Femur (tissue), 1 donor: ENCODE results near the gene SCYL1.

ENCODE experiments used
- DNase-seq: peaks from one replicate; pipeline ENCODE4 v3.0.0-alpha.2; 2017

The SCYL1 gene

DNA sequence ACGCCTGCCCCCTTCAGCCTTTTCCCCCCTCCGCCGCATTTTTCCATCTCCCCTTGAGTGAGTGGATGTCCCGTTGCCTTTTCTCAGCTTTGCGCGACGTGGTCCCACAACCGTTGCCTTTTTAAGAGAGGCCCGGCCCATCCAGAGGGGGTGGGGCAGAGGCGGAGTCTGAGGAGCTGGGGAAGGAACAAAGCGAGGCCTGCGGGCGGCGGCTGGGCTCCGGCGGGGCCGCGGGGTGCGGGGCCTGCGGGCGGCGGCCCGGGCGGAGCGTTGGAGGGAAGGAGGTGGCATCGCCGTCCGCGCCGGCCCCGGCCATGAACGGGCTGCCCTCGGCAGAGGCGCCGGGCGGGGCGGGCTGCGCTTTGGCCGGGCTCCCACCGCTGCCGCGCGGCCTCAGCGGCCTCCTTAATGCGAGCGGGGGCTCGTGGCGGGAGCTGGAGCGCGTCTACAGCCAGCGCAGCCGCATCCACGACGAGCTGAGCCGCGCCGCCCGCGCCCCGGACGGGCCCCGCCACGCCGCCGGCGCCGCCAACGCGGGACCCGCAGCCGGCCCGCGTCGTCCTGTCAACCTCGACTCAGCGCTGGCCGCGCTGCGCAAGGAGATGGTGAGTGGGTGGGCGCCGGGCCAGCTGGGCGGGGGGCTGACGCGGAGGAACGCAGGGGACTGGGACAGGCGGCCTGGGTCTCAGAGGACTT lies 47.6 kb downstream of the SCYL1 start, which contains the start of gene FAM89B:
TSS of gene FAM89B (plus strand) at position 183 of the 696 bp plus-strand sequence. CDS start at position 315, 132 bp downstream.
- peak; percentile 96 for DNase-seq

DNA sequence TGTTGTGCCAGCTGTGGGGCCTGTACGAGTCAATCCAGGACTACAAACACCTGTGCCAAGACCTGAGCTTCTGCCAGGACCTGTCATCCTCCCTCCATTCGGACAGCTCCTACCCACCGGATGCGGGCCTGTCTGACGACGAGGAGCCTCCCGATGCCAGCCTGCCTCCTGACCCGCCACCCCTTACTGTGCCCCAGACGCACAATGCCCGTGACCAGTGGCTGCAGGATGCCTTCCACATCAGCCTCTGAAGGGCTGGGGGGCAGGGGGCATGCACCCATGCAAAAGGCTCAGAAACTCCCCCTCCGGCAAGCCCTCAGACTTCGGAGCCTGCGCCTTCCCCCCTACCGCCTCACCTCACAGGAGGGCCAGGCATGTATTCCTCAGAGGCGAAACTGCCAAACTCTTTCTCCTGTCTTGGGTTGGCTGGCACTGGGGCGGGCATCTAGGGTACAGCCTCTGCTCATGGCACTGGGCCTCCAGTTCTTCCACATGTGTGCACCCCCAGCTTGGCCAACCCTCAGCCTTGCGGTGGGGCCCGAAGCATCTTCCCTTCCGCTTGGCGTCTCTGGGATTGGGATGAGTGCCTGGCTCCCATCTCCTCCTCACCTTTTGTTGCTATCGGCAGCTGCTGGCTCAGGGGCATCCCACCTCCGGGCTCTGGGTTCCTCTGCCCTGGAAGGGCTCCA lies 48.7 kb downstream of the SCYL1 start:
- DNase-seq = no peak

DNA sequence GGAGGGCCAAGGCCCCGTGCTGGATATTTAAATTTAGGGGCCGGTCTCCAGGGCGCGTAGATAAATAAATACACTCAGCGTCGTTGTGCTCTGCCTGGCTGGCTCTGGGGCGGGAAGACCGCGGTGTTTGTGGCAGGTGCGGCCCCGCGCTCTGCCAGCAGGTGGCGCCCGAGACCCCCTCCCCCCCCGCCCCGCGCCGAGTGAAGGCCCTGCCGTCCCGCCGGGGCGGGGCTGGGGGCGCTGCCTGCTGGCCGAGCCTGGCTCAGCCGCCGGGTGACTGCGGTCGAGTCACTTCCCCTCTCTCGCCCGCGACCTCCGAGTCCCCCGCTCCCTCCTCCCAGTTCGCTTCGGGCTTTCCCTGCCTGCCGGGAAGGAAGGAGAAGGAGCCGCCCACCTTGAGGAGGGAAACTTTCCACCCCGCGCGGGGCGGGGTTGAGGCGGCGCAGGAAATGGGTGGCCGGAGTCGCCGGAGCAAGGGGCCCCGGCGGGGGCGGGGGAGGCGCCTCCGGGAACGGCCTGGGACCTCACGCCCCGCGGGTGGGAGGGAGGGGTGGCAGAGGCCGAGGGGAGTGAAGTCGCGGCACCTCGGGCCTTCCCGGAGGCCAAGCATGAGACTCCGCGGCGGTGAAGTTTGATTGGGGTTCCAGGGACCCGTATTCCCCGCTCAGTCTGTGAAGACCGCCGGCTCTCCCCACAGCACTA lies 49.4 kb downstream of the SCYL1 start:
- DNase-seq = peak; percentile 97

DNA sequence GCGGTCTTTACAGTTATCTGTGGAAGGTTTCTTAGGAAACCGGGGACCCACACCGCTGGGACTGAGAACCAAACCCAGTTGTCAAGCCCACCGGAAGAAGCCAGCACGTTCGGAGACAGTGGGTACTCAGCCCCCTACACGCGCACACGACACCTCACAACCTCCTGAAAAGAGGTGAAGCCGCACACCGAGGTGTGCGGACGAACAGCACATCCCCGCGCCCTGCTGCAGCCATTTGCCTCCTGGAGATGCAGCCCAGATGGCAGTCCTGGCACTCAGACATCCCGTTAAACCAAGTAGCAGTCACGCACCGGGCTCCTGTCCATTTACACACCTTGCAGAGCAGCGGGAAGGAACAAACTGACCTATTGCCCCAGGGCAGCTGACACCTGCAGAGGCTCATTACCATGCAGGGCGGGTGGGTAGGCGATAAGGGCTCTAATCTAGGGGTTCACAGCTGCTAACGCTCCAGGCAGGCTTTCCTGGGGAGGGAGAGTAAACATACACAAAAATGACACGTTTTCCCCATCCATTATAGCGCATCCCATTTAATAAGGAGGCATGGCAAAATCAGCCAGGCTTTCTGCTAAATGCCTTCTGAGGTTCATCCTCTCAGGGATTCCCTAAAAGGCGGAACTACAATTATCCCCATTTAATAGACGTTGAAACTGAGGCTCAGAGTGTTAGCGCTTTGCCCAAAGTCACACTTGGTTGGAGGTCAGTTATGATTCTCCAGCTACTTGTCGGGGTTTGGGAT lies 50.1 kb downstream of the SCYL1 start:
- no peak for DNase-seq

DNA sequence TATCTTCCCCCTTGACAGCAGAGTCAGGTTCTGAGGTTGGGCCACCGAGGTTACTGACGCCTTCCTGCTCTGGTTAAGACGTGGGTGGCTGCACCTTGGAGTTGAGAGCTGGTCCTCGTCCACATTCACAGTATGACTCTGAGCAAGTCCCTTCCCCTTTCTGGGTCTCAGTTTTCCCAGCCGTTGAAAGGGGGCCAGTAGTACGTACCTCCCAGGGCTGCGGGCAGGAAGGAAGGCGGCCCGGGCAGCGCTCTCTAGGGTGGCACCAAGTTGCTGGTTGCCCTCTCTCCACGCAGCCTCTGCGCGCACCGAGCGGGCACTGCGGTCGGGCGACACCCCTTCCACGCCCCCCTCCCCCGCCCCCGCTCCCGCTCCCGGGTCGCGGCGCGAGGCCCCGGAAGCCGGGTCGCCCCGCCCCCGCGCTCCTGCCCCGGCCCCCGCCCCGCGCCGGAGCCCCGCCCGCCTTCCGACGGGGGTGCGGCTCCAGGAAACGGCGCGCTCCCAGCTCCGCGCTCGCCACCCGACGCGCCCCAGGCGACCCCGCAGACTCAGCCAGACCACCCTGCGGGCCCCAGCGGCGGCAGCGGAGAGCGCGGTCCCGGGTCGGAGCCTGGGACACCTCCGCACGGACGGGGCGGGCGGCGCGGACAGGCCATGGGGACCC lies 50.8 kb downstream of the SCYL1 start, which contains the start of gene EHBP1L1:
TSS of gene EHBP1L1 (plus strand) at position 486 of the 664 bp plus-strand sequence. CDS start 250 bp downstream, outside the sequence.
- DNase-seq = peak; percentile 78

DNA sequence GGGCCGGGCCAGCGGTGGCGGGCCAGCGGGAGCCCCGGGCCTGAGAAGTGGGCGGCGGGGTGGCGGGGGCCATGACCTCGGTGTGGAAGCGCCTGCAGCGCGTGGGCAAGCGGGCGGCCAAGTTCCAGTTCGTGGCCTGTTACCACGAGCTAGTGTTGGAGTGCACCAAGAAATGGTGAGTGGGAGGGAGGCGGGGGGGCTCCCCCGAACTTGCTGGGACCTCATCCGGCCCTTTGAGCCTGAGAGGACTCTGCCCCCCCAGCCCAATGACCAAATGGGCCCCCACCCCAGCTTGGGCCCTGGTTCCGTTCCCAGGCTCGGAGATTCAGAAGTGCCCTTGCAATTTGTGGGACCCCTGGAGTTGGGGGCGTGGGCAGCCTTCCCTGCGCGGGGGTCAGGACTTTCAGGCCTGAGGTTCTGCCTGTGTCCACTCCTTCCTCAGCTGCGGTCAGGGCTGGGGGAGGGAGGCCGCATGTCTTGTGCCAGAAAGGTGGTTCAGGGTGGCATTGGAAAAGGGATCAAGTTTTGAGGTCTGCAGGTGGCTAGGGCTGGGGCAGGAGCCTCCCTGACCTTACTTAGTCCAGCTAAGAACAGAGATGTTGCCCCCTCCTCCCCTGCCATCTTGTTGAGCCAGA lies 51.5 kb downstream of the SCYL1 start:
- no peak for DNase-seq

DNA sequence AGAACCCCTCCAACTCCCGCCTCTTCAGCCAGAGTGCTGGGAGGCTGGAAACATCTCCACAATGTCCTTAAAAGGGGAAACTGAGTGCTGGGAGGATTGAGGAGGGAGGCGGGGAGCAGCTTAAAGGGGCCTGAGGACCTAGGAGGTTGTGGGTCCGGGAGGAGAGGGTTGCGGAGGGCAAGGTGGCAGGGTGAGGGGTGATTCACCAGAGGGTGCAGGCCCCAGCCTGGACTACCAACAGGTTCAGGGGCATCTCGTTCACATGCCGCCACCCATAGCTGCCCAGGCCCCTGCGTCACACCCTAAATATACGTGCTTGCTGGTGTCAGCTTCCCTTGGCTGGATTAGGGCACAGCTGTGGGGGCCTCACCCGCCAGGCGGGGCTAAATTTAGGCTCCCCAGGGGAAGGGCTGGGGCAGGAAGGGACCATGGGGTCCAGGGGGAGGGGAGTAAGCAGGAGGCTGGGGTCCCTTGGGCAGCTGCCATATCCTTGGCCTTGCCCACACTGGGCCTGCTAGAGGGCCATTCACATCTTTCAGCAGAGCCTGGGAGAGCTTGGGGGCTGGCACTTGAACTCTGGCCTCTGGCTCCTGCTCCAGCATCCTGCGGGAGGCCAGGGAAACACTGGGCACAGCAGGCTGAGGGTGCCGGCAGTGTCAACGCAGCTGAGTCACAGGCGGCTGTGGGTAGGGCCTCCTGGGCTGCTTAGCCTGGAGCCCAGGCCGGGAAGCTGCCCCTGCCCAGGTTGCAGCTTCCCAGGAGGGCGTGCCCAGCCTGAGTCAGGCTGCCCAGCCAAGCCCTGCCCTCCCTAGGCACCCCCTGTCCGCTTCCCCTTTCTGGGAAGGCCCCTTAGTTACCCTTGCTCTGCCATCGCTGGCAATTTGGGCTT lies 52.2 kb downstream of the SCYL1 start:
- peak; percentile 85 for DNase-seq

DNA sequence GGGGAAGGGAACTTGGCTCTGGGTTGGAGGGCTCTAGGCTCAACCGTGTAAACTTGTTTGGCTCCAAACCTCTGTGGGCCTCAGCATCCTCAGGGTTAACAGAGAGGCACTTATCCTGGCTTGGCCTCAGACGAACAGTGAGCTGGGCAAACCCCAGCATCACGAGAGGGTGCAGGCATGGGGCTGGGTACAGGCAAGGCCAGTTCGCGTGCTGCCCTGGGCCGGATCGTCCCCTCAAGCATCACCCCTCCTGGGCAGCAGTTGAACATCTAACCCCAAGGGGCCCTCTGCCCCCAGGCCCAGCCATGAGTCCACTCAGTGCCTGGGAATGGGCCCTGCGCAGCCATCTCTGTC lies 52.9 kb downstream of the SCYL1 start:
- no peak for DNase-seq

DNA sequence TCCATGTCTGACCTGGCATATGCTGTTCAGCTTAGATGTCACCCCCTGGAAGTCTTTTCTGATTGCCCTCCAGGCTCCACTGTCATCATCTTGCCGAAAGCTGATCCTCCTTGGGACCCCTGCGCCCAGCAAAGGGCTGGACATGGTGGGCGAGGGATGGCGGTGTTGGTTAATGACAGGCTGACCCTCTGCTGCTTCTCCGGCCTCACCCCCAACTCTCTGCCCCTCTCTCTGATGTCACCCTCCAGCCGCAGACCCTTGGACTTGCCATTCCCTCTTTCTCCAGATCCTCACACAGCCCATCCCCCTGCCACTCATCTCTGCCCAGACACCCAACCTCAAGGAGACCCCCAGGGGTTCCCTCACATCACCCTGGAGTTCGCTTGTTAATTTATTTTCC lies 53.3 kb downstream of the SCYL1 start:
- no peak for DNase-seq

DNA sequence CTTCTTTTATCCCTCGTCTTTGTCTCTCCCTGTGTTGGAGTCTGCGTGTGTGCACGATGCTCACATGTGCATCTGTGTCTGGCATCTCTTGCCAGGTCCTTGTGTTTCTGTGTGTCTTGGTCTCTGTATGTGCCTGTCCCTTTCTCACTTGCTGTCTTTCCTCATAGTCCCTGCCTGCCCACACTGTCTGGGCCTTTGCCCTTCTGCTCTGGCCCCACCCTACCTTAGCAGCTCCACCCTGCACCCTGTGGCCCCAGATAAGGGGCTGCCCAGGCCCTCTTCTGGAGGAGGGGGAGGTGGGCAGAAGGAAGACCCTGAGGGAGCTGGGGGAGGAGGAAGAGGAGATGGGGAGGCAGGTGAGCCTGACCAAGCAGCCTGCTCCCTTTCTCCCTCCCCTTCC lies 53.8 kb downstream of the SCYL1 start:
- no peak for DNase-seq

DNA sequence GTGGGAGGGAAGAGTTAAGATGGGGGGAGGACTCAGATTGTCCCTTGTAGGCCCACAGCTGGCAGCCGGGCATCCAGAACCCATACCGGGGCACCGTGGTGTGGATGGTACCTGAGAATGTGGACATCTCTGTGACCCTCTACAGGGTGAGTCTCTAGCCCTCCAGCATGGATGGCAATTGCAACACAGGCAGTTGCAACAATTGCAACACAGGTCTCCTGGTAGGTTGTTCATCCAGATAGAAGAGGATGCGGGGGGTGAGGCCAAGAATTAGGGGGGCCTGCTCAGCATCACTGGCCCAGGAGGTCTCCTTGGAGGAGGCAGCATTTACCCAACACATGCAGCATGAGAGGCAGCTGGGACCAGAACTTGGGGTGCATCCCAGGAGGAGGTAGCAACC lies 54.4 kb downstream of the SCYL1 start:
- no peak for DNase-seq

DNA sequence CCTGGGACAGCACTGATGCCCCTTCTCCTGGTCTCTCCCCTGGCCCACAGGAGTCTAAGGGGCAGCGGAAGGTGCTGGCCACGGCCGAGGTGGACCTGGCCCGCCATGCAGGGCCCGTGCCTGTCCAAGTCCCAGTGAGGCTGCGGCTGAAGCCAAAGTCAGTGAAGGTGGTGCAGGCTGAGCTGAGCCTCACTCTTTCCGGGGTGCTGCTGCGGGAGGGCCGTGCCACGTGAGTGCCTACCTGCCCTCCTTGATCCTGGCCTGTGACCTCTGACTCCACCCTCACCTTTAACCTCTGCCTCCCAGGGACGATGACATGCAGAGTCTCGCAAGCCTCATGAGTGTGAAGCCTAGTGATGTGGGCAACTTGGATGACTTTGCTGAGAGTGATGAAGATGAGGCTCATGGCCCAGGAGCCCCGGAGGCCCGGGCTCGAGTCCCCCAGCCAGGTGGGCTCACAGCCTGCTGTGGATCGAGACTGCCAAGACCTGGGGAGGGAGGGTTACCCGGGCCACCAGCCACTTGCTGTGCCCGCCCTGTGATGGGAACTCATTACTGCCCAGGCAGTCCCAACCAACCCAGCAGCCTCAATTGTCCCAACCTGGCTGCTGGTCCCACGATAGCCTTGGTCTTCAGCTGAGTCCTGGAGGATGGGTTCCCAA lies 55.3 kb downstream of the SCYL1 start:
- no peak for DNase-seq

DNA sequence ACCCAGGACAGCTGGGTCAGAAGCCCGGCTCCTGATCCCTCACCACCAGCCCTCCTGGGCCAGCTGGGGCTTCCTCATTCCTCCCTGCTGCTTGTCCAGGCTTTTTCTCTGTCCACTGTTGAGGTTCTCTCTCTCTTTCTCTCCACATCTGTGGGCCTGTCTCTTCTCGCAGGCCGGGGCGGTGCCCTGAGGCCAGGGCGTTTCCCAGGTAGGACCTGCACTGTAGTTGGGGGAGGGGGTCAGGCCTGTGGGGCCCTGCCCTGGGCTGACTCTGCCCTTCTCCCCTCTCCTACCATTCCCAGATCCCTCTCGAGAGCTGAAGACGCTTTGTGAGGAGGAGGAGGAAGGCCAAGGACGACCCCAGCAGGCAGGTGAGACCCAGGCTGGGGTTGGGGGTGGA lies 55.9 kb downstream of the SCYL1 start:
- no peak for DNase-seq

DNA sequence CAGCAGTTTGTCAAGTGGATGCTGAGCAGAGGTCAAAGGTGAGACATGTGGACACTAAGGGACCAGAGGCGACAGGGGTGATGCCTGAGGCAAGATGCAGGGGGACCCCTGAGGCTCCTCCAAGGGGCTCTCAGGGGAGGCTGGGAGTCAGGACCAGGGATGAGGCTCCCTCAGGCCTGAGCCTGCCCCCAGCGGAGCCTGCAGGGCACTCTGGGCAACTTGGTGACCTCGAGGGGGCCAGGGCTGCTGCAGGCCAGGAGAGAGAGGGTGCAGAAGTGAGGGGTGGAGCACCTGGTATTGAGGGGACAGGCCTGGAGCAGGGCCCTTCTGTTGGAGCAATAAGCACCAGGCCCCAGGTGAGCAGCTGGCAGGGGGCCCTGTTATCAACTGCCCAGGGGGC lies 57.0 kb downstream of the SCYL1 start:
- no peak for DNase-seq

DNA sequence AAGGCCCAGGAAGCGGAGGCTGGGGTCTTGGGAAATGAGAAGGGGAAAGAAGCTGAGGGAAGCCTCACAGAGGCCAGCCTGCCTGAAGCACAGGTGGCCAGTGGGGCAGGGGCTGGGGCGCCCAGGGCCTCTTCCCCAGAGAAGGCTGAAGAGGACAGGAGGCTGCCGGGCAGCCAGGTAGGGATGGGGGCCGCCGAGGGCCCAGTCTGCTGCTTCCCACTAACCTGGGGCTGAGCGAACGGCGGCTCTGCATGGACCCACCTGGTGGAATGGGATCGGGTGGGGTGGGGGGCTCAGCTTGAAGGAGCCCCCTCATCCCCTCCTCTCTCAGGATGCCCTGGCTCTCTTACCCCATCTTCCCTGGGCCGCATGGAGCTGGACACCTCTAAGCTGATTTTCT lies 58.7 kb downstream of the SCYL1 start:
- no peak for DNase-seq

DNA sequence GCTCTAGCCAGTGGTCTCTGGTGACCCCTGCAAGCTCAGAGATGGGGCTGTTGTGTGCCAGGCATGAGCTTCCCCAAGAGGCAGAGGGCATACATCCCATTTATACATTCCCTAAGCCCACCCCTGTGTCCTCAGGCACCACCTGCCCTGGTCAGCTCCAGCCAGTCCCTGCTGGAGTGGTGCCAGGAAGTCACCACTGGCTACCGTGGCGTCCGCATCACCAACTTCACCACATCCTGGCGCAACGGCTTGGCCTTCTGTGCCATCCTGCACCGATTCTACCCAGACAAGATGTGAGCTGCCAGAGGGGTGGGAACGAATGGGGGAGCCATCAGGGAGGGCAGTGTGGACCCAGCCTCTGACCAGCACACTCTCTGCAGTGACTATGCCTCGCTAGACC lies 59.2 kb downstream of the SCYL1 start:
- no peak for DNase-seq

DNA sequence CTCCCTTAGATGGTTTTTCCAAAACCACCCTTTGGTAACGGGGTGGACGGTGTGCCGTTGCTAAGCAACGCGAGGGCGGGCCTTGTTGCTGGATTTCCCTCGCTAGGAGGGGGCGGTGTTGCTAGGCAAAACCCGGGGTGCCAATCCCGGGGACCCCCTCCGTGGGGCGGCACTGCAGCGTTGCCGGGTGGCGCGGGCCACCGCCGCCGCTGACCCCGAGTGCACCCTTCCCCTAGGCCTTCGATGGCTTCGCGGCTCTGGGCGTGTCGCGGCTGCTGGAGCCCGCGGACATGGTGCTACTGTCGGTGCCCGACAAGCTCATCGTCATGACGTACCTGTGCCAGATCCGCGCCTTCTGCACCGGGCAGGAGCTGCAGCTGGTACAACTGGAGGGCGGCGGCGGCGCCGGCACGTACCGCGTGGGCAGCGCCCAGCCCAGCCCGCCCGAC lies 59.9 kb downstream of the SCYL1 start:
- peak; percentile 55 for DNase-seq

DNA sequence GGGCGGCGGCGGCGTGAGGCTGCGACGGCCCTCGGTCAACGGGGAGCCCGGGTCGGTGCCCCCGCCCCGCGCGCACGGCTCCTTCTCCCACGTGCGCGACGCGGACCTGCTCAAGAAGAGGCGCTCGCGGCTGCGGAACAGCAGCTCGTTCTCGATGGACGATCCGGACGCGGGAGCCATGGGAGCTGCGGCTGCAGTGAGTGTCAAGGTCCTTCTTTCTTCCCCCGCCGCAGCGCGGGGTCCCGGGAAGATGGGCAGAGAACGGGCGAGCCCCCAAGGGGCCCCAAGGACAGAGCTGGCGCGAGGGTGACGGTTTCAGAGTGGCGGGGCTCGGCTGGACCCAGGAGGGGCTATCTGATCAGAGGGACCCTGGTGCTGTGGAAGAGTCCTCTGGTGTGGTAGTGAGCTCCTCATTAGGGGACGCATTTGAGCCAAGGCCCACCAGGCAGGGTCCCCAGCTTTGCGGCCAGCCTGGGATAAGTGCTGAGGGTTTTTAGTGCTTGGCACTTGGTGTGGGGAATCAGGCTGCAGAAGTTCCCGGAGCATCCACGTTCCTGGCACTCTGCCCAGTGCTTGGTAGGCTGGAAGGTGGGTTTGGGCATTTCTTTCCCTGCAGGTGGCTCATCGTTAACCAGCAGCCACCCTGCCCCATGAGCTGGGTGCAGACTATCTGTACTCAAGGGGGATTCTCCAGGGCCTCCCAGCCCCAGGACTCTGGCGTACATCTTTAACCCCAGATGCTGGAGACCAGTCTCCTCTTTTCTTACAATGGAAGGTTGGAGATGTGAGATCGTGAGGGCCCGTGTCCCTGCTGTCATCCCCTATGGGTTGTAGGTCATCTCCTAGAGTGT lies 60.7 kb downstream of the SCYL1 start:
- no peak for DNase-seq

DNA sequence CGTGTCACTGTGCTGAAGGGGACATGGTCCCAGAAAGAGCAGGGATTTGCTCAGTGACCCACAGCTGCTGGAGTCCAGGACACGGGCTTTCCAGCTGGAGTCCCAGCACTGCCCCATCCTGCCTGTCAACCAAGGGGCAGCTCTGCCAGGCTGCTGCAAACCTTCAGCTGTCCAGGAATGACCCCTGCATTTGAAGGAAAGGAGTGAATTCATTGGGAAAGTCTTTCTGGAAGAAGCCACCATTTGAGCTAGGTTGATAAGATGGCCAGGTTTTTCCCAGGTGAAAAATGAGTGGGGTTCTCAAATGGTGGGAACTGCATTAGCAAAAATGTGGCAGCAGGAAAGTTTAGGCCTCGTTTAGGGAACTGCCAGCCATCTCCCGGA lies 61.4 kb downstream of the SCYL1 start:
- DNase-seq = no peak
